GM12801 (cell line): Measurements from ENCODE around the gene CKB.

Experiments
- CTCF ChIP-seq: IDR thresholded peaks from one replicate; pipeline ENCODE4 v1.5.1; 2011; ENCODE audit warnings: control low read depth; ENCODE audit not compliant: insufficient read length; ENCODE audit errors: extremely low read depth

Gene CKB

DNA sequence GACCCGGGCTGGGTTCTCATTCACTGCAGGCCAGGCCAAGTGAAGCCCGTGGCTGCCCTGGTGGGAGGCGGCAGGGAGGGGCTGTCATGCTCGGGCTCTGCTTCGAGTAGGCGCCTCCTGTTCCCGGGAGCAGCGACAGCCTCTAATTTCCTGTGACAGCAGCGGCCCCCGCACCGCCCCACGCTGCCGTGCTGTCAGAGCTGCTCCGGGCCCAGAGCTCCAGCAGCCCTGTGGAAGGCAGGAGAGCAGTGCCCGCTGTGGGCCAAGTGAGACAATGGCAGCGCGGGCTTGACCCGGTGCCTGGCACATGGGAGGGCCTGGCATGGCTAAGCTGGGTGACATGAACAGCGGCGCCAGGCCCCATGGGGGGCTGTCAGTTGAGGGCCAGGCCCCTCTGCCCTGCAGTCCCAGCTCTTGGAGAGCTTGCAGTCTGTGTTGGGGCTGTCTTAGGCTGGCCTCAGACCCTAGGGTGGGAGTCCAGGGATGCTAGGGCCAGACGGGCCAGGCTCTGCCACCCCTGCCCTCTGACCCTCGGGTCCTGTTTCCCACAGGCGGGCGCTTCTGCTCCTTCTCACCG is 11.5 kb upstream of the CKB start:
- TF ChIP-seq CTCF = no peak

DNA sequence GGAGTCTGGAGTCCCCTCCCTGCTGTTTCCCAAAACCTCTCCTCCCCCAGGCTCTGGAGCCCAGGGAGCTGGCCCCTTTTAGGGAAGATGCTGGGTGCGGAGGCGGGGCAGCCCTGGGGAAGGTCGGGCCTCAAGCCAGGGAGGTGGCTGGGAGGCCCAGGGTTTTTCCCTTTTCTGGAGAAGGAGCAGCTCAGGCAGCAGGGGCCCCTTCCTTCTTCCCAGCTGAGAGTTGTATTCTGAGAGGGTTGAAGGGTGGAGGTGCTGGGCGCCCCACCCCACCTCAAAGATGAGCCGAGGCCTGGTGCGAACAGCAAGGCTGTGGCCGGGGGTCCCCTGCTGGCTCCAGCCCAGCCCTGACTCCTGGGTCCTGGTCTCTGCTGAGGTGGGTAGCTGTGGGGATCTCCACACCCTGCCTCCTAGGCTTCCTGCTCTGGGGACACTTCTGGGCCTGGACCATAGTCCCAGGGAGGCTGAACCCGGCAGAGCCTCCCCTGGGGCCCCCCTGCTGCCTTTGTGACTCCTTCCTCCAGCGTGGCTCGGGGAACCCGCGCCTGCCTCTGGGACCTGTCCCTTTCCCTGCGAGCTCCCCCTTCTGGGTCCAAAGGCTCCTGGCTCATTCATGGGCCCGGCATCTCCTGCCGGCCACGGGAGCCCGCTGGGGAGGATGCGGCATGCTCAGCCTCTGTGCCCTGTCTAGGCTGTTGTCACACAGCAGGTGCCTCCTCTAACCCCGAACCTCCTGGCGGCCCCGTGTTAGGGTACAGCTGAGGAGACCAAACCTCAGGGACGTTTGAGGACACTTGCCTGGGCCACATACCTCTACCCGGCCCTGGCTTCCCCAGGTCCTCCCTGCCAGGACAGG is 10.7 kb upstream of the CKB start:
- TF ChIP-seq CTCF = no peak

- TF ChIP-seq CTCF = no peak
These were observed 9.8 kb upstream of the CKB start for GRCh38 chr14:103532216-103533136.

DNA sequence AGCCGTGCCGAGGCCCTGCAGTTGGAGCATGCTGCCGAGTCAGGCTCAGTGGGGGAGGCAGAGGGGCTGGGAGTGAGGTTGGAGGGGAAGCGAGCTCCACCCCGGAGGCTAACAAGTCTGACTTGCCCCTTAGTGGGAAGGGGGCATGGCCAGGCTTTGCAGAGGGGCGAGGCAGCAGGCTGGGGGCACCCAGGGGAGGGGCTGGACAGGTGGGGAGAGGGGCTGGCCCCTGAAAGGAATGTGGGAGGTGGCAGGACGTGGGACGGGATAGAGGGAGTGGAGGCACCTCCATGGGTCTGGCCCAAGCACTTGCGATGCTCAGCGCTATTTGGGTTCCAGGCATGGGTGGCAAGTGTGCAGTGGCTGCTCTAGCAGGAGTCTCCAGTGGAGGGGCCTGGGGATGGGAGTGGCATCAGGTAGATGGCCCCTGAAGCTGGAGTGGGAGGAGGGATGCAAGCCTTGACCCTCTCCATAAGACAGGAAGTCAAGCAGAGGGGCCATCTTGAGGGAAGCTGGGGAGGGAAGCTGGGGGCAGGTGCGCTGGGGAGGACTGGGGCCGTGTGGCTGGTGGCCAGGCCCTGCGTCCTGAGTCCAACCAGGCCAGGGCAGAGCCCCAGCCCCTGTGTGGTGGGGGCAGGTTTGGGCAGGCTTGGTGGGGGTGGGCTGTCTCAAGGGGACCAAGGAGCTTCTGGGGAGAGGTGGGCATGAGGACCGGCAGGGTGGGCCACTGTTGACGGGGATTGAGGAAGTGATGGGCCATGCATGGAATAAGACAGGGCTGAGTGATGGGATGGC is 9.0 kb upstream of the CKB start:
- TF ChIP-seq CTCF = no peak

- TF ChIP-seq CTCF = no peak
These were observed 8.2 kb upstream of the CKB start for GRCh38 chr14:103530831-103531230.

DNA sequence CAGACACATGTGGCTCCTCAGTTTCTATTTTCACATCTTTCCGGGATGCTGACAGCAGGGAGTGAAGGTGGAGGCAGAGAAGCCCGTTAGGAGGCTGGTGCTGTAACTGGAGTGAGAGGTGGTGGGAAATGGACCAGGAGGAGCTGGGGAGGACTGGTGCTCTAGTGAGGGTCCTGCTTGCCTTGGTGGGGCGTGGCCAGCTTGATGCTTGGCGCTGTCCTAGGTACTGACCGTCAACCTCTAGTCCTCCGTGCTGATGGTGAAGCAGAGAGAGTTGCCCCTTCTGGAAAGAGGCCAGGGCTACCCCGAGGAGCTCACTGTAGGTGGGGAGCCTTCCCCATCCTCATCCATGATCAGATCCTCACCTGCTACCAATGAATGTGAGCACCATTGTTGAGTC is 7.8 kb upstream of the CKB start:
- TF ChIP-seq CTCF = no peak
